LHCN-M2 (cell line): ENCODE measurements around the gene EPO. TPM values are rescaled to one million over a fixed set of nuclear protein-coding genes. Genes with fewer than 3 reads are reported as not detected.
"Not testable (repeated sequence)": the region's sequence is repeated elsewhere in the genome, so short reads cannot be mapped to it uniquely, and the experiment has no call there.

ENCODE experiments used
- DNase-seq: peaks from one replicate; pipeline ENCODE4 v3.0.0-alpha.2; 2012; ENCODE audit warnings: low read depth
- total RNA-seq: library from RNA; depleted of rRNA; stranded (reverse); fragments of >200 nt; gene quantifications from 2 replicates; pipeline ENCODE4 v1.2.3, GENCODE V29; 2014; rRNA removed

The EPO gene
- total RNA-seq, 1 experiment from 2014 or later = 0.11 TPM

- no peak for DNase-seq
Observed at GRCh38 chr7:100735730-100736129, 15.5 kb downstream of the EPO start.

DNA sequence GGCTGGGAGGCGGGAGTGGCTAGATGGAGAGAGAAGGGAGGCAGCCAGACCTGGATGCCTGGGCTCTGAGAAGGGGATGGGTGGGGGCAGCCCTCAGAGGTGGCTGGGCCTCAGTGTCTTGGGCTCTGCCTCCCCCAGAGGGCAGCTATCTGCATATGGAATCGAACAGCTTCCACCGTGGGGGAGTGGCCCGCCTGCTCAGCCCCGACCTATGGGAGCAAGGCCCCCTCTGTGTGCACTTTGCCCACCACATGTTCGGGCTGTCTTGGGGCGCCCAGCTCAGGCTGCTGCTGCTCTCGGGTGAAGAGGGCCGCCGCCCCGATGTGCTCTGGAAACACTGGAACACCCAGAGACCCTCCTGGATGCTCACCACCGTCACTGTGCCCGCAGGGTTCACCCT is 16.4 kb downstream of the EPO start:
- no peak for DNase-seq

GRCh38 chr7:100739934-100740333 is 19.7 kb downstream of the EPO start:
- DNase-seq = no peak

DNA sequence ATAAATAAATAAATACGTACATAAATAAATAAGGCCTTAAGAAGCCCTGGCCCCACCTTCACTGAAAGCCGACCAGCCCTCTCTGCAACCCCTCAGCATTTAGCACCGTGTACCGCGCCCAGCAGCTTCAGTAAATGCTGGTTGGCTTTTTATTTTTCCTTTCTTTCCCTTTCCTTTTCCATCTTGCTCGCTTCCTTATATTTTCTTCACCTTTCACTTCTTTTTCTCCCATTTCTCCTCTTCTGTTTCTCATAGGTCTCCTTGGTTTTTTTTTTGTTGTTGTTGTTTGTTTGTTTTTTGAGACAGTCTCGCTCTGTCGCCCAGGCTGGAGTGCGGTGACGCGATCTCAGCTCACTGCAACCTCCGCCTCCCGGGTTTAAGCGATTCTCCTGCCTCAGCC is 24.3 kb downstream of the EPO start:
- no peak for DNase-seq

DNA sequence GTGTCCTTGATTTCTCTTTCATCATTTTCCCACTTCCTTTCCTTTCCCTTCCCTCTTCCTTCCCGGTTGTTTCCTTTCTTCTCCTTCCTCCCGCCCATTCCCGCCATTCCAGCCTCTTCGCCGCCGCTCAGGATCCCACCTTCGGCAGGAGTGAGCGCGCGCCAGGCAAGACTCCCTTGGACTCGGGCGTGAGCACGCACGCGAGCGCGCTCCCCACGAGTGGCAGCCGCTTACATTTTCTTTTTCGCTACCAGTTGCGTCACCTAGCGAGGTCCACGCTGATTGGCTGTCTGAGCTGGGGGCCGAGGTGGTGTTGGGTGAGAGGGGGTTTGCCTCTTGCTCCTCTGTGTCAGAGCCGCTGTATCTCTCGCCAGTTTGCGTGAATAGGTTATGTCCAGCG is 24.9 kb downstream of the EPO start:
- DNase-seq = peak; percentile 55

DNA sequence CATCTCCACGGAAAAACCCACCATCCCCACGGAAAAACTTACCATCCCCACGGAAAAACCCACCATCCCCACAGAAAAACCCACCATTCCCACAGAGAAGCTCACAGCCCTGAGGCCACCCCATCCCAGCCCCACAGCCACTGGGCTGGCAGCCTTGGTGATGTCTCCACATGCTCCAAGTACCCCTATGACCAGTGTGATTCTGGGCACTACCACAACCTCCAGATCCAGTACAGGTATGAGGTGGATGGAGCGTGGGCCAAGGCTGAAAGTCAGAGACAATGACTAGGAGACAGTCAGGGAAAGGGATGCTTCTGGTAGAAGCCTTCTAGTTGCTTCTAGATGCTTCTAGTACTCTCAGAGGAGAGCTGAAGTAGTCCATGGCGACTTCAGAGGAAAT is 32.7 kb downstream of the EPO start:
- DNase-seq = no peak

DNA sequence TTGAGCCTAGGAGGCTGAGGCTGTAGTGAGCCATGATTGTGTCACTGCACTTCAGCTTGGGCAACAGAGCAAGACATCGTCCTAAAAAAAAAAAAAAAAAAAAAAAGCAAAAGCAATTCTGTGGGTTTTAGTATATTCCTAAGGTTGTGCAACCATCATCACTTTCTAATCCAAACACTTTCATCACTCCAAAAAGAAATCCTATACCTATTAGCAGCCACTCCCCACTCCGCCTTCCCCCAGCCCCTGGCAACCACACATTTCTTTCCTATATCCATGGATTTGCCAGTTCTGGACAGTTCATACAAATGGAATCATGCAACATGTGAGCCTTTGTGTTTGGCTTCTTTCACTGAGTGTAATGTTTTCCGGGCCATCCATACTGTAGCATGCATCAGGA is 33.5 kb downstream of the EPO start:
- peak; percentile 20 for DNase-seq

- DNase-seq = no peak
Observed at GRCh38 chr7:100759357-100760171, 39.3 kb downstream of the EPO start.

- not testable (repeated sequence) for DNase-seq
Observed at GRCh38 chr7:100762841-100763240, 42.6 kb downstream of the EPO start.

- no peak for DNase-seq
Observed at GRCh38 chr7:100763556-100764140, 43.4 kb downstream of the EPO start.

DNA sequence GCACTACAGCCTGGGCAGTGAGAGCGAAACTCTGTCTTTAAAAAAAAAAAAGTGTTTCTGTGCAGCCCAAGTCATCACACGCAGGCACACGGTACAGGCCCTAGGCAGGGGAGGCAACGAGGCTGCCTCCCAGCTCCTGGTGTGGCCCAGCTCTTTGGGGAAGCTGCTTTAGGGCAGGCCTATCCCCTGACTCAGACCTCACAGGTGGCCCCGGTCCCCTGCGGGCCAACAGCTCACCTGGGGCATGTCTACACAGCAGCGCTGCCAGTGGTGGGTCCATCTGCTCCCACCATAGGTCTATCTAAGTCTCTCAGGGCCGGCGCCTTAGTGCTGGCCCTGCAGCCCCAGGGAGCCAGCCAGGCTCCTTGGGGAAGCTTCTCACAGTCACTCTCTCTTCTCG is 44.6 kb downstream of the EPO start:
- no peak for DNase-seq

DNA sequence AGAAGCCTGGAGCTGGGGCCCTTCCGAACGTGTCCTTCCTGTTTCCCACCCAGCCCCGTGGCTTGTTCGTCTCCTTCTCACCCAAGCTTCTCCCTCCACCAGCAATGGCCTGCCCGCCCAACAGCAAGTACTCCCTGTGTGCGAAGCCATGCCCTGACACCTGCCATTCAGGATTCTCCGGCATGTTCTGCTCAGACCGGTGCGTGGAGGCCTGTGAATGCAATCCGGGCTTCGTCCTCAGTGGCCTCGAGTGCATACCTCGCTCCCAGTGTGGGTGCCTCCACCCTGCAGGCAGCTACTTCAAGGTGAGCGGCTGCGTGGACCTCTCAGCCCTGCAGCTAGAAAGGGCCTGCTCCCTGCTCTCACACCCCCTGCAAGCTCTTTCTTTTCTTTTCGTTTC is 45.0 kb downstream of the EPO start:
- no peak for DNase-seq

GRCh38 chr7:100768784-100769183 is 48.5 kb downstream of the EPO start:
- DNase-seq = no peak

Other genes with a start within 250 kb of the EPO start
- gene TSC22D4, start 241.3 kb upstream of the EPO start, total RNA-seq = 41.3 and 51.7 TPM in 2 replicates
- gene NYAP1, start 236.5 kb upstream of the EPO start, total RNA-seq = 0.13 and 0.23 TPM in 2 replicates
- 23.0 and 28.0 TPM in 2 replicates for gene AGFG2, start 181.3 kb upstream of the EPO start, total RNA-seq
- gene SAP25, start 146.6 kb upstream of the EPO start, total RNA-seq = 2.4 TPM in 1 of 2 replicates, not detected in the other
- gene LRCH4, start 134.3 kb upstream of the EPO start, total RNA-seq = 81.4 and 92.0 TPM in 2 replicates
- 0.38 and 0.92 TPM in 2 replicates for gene FBXO24, start 134.1 kb upstream of the EPO start, total RNA-seq
- gene PCOLCE, start 118.1 kb upstream of the EPO start, total RNA-seq = 4.7 and 5.2 TPM in 2 replicates
- 15.8 and 21.5 TPM in 2 replicates for gene MOSPD3, start 107.9 kb upstream of the EPO start, total RNA-seq
- gene TFR2, start 78.9 kb upstream of the EPO start, total RNA-seq = 1.3 TPM in 2 replicates
- gene ACTL6B, start 64.0 kb upstream of the EPO start, total RNA-seq = not detected in 2 replicates
- gene GNB2, start 46.7 kb upstream of the EPO start, total RNA-seq = 176 and 205 TPM in 2 replicates
- 23.3 and 28.0 TPM in 2 replicates for gene GIGYF1, start 26.2 kb upstream of the EPO start, total RNA-seq
- 66.3 and 68.8 TPM in 2 replicates for gene POP7, start 14.3 kb upstream of the EPO start, total RNA-seq
- gene ZAN, start 13.1 kb downstream of the EPO start, total RNA-seq = not detected in 2 replicates
- 84.2 and 92.0 TPM in 2 replicates for gene EPHB4, start 107.1 kb downstream of the EPO start, total RNA-seq
- 23.0 and 30.1 TPM in 2 replicates for gene SLC12A9, start 132.2 kb downstream of the EPO start, total RNA-seq
- gene TRIP6, start 146.9 kb downstream of the EPO start, total RNA-seq = 224 and 232 TPM in 2 replicates
- 105 and 121 TPM in 2 replicates for gene SRRT, start 154.6 kb downstream of the EPO start, total RNA-seq
- 6.7 and 7.6 TPM in 2 replicates for gene UFSP1, start 169.2 kb downstream of the EPO start, total RNA-seq
- 0.46 TPM in 1 of 2 replicates, not detected in the other for gene ACHE, start 175.4 kb downstream of the EPO start, total RNA-seq
- not detected in 2 replicates for gene MUC3A, start 229.1 kb downstream of the EPO start, total RNA-seq
- 2.1 and 2.8 TPM in 2 replicates for gene MUC12, start 249.1 kb downstream of the EPO start, total RNA-seq